GM21367 (cell line): ENCODE results near the gene ZNHIT3.

ENCODE experiments used
- ATAC-seq: cut with Tn5 transposase; IDR thresholded peaks from one replicate; pipeline ENCODE4 v1.9.1; 2021; ENCODE audit not compliant: unreplicated experiment

The ZNHIT3 gene

DNA sequence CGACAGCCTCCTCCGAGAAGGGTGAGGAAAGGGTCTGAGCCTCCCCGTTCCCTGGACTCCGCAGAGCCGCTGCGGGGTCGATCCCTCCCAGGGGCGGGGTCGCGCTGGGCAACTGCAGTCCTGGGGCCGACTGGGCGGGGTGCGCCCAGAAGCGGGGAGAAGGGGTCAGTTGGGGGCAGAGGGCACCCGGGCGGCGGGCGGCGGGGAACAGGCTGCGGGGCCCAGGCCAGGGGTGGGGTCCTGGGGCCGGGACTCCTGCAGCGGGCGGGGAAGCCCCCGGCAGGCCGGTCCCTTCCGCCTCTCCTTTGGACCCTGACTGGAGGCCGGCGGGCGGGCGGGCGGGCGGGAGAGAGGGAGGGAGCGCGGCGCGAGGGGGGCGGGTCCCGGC is 58.6 kb downstream of the ZNHIT3 start:
- peak; percentile 29 for ATAC-seq
